GM12891 (cell line): ENCODE results near the gene NOM1.
"Not testable (repeated sequence)": the region's sequence is repeated elsewhere in the genome, so short reads cannot be mapped to it uniquely, and the experiment has no call there.

ENCODE experiments used
- DNase-seq: peaks from one replicate; pipeline ENCODE4 v3.0.0; 2011; ENCODE audit warnings: low spot score; ENCODE audit not compliant: insufficient read length
- FAIRE-seq: peaks from 2 replicates; lab custom pipeline; 2011; peaks lifted over from hg19 to GRCh38; lab: Jason Lieb, UNC
- PAX5 ChIP-seq: IDR thresholded peaks from 2 replicates; pipeline ENCODE4 v1.6.1; 2011; ENCODE audit warnings: low read length, moderate library complexity, mild to moderate bottlenecking; ENCODE audit not compliant: insufficient read depth, severe bottlenecking
- POLR2A ChIP-seq: IDR thresholded peaks from 2 replicates; pipeline ENCODE4 v1.6.1; 2011; ENCODE audit warnings: low read depth, low read length, control low read depth
- POLR2AphosphoS5 ChIP-seq: IDR thresholded peaks from 2 replicates; pipeline ENCODE4 v1.6.1; 2011; ENCODE audit warnings: low read depth, low read length, control low read depth
- POU2F2 ChIP-seq: IDR thresholded peaks from 2 replicates; pipeline ENCODE4 v1.6.1; 2011; ENCODE audit warnings: low read depth, mild to moderate bottlenecking, control low read depth, low read length, moderate library complexity
- SPI1 ChIP-seq: IDR thresholded peaks from 2 replicates; pipeline ENCODE4 v1.6.1; 2011; ENCODE audit warnings: low read depth, low read length, control low read depth
- TAF1 ChIP-seq: IDR thresholded peaks from 2 replicates; pipeline ENCODE4 v1.6.1; 2011; ENCODE audit warnings: low read depth, low read length, control low read depth

The NOM1 gene

DNA sequence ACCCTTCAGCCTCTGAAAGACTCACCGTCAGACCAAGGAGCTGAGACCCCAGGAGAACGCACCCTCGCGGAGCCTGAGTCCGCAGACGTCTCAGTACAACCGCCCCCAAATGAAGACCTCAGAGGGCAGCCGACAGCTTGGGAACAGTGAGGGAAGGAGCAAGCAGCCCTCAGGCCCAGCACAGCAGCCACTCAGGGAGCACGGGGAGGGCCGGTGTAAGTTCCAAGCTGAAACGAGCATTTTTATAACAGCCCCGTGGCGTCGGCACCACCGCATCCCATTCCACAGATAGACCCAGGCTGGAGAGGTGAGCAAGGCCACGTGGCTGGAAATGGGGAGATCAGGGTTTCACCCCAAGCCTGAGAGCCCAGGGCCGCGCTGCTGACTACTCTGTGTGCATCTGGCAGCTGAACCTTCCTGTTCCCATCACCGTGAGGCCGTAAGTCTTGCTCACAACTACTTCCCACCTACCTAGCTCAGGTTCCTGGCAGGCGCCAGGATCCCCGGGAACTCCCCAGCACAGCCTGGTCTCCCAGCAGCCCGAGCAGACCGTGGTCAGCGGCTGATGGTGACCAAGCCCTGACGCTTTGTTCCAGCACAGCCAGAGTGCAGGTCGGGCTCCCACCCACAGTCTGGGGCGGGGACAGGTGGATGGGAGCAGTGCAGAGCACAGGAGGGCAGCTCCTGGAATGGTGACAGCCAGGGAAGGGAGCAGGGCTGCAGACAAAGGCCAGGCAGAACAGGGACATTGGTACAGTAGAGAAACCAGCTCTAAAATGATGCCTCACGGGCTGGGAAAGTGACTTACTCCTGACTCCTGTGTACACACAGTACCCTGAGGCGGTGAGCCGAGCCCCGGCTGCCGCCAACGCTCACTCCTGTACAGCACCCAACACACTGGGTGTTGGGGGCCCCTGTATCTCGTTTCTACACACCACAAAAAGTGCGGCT is 6.1 kb upstream of the NOM1 start:
- DNase-seq (no peak), FAIRE-seq (no peak)
- TF ChIP-seq TAF1: no peak
- TF ChIP-seq POLR2AphosphoS5: no peak
- no peak for TF ChIP-seq POU2F2
- TF ChIP-seq PAX5: no peak
- TF ChIP-seq POLR2A: no peak
- no peak for TF ChIP-seq SPI1

GRCh38 chr7:156944876-156945275 is 4.6 kb upstream of the NOM1 start:
- FAIRE-seq: no peak
- TF ChIP-seq TAF1: no peak
- no peak for TF ChIP-seq PAX5
- no peak for TF ChIP-seq SPI1
- TF ChIP-seq POLR2AphosphoS5: no peak
- TF ChIP-seq POU2F2: no peak
- no peak for TF ChIP-seq POLR2A

GRCh38 chr7:156947120-156947843 is 2.2 kb upstream of the NOM1 start:
- FAIRE-seq (no peak), DNase-seq (no peak)
- TF ChIP-seq SPI1 (no peak), PAX5 (no peak), TAF1 (no peak), POLR2A (no peak), POLR2AphosphoS5 (no peak), POU2F2 (no peak)

More at GRCh38 chr7:156944876-156945275, 4.6 kb upstream of the NOM1 start:
- no peak for DNase-seq

- FAIRE-seq (no peak), DNase-seq (no peak)
- TF ChIP-seq POU2F2 (no peak), TAF1 (no peak), PAX5 (no peak), SPI1 (no peak), POLR2AphosphoS5 (no peak), POLR2A (no peak)
These were observed 1.2 kb upstream of the NOM1 start for GRCh38 chr7:156948361-156948760.

- DNase-seq (no peak), FAIRE-seq (no peak)
- TF ChIP-seq TAF1 (no peak), POLR2AphosphoS5 (no peak), PAX5 (no peak), SPI1 (no peak), POLR2A (no peak), POU2F2 (no peak)
These were observed 908 bp downstream of the NOM1 start for GRCh38 chr7:156950381-156950858.

DNA sequence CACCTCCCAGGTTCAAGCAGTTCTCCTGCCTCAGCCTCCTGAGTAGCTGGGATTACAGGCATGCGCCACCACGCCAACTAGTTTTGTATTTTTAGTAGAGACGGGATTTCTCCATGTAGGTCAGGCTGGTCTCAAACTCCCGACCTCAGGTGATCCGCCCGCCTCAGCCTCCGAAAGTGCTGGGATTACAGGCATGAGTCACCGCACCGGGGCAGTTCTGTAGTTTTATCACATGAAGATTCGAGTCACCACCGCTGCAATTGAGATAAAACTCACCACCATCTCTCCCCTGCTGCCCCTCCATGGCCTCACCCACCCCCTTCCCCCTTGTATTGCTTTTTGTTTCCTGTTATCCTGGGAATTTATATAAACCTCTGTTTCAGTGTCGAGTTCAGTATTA is 3.7 kb downstream of the NOM1 start:
- DNase-seq, FAIRE-seq: not testable (repeated sequence)

- FAIRE-seq (no peak), DNase-seq (no peak)
- no peak for TF ChIP-seq SPI1
- no peak for TF ChIP-seq POLR2AphosphoS5
- TF ChIP-seq TAF1: no peak
- no peak for TF ChIP-seq POU2F2
- no peak for TF ChIP-seq PAX5
- TF ChIP-seq POLR2A: no peak
These were observed 5.4 kb downstream of the NOM1 start for GRCh38 chr7:156954941-156955340.

DNA sequence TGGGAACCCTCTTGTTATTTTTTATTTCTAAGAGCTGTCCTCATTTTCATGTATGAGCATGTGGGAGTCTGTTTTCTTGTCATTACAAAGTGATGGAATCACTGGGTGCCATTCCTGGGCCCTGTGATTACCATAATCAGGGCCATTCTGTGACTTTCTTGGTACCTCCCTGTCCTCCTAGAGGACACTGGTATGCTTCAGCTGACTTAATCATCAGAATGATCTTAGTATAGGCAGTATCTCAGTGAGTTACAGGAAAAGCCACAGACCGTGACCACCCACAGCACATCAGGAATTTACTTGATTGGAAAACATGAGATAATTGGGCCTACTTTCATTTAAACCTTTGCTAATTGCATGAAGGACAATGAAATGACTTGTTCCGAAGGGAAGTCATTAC is 7.2 kb downstream of the NOM1 start:
- DNase-seq (no peak), FAIRE-seq (no peak)
- TF ChIP-seq POLR2A (no peak), SPI1 (no peak), PAX5 (no peak), POU2F2 (no peak), POLR2AphosphoS5 (no peak), TAF1 (no peak)

GRCh38 chr7:156962145-156962544 is 12.6 kb downstream of the NOM1 start:
- no peak for FAIRE-seq
- DNase-seq: no peak
- TF ChIP-seq SPI1: no peak
- TF ChIP-seq POU2F2: no peak
- no peak for TF ChIP-seq PAX5

DNA sequence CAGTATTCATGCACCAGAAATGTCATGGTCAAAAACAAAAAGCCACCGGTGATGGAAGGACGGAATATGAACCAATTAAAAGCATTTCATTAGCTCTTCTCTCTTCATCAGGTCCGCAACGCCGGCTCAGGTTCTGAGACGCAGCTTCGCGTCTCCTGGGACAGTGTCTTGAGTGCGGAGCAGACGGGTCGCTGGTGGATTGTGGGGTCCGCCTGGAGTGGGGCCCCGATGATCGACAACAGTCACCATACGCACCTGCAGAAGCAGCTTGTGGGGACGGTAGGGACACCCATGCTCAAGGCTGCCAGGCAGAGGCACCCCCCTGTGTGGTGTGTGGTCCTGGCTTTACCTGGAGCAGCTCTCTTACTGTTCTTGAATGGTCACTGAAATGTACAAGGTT is 13.4 kb downstream of the NOM1 start:
- no peak for TF ChIP-seq POLR2AphosphoS5
- no peak for TF ChIP-seq POLR2A
- no peak for TF ChIP-seq TAF1
- no peak for TF ChIP-seq SPI1
- TF ChIP-seq POU2F2: no peak
- no peak for TF ChIP-seq PAX5
- FAIRE-seq: no peak
- no peak for DNase-seq
